ENCODE measurements around the gene KIAA1217.

Gene KIAA1217

GRCh38 chr10:24393201-24393600 is 184.3 kb downstream of the KIAA1217 start:
- in situ Hi-C loops (cut with HindIII; ENCODE audit: low sequenced_read_pairs), result no loop called here
- no peak for DNase-seq (ENCODE audit: low read depth, low spot score)
- no peak overlapping the region for H3K4me3 ChIP-seq (ENCODE audit: low read depth, low read length)
- TF ChIP-seq CTCF (IDR thresholded peaks at IDR 0.05; ENCODE audit: low read depth, low read length), result no peak

- in situ Hi-C loops (cut with HindIII; ENCODE audit: low sequenced_read_pairs), result no loop called here
- no peak for DNase-seq (ENCODE audit: low read depth, low spot score)
These were observed 185.7 kb downstream of the KIAA1217 start for GRCh38 chr10:24394461-24395190.

GRCh38 chr10:24396396-24396795 is 187.5 kb downstream of the KIAA1217 start:
- no peak for DNase-seq (ENCODE audit: low read depth, low spot score)
- H3K4me3 ChIP-seq (ENCODE audit: low read depth, low read length), result no peak overlapping the region
- TF ChIP-seq CTCF (IDR thresholded peaks at IDR 0.05; ENCODE audit: low read depth, low read length), result peak; percentile 33
- in situ Hi-C loops (cut with HindIII; ENCODE audit: low sequenced_read_pairs), result no loop called here

More at GRCh38 chr10:24394461-24395190, 185.7 kb downstream of the KIAA1217 start:
- no peak overlapping the region for H3K4me3 ChIP-seq (ENCODE audit: low read depth, low read length)
- no peak for TF ChIP-seq CTCF (IDR thresholded peaks at IDR 0.05; ENCODE audit: low read depth, low read length)

- no peak overlapping the region for H3K4me3 ChIP-seq (ENCODE audit: low read depth, low read length)
- in situ Hi-C loops (cut with HindIII; ENCODE audit: low sequenced_read_pairs), result no loop called here
- no peak for TF ChIP-seq CTCF (IDR thresholded peaks at IDR 0.05; ENCODE audit: low read depth, low read length)
- DNase-seq (ENCODE audit: low read depth, low spot score), result no peak
These were observed 188.7 kb downstream of the KIAA1217 start for GRCh38 chr10:24397662-24398061.

GRCh38 chr10:24404567-24404966 is 195.6 kb downstream of the KIAA1217 start:
- in situ Hi-C loops (cut with HindIII; ENCODE audit: low sequenced_read_pairs), result no loop called here
- no peak for DNase-seq (ENCODE audit: low read depth, low spot score)
- no peak for TF ChIP-seq CTCF (IDR thresholded peaks at IDR 0.05; ENCODE audit: low read depth, low read length)
- H3K4me3 ChIP-seq (ENCODE audit: low read depth, low read length), result no peak overlapping the region

GRCh38 chr10:24405635-24406034 is 196.7 kb downstream of the KIAA1217 start:
- in situ Hi-C loops (cut with HindIII; ENCODE audit: low sequenced_read_pairs), result no loop called here
- no peak overlapping the region for H3K4me3 ChIP-seq (ENCODE audit: low read depth, low read length)
- no peak for DNase-seq (ENCODE audit: low read depth, low spot score)
- TF ChIP-seq CTCF (IDR thresholded peaks at IDR 0.05; ENCODE audit: low read depth, low read length), result no peak

Data from astrocyte of the spinal cord (primary cell).